GM21737 (cell line): ENCODE results near the gene PHTF2.
"Not testable (repeated sequence)": the region's sequence is repeated elsewhere in the genome, so short reads cannot be mapped to it uniquely, and the experiment has no call there.

Experiments used
- ATAC-seq: cut with Tn5 transposase; IDR thresholded peaks from one replicate; pipeline ENCODE4 v1.9.1; 2021; ENCODE audit warnings: mild to moderate bottlenecking, moderate library complexity; ENCODE audit not compliant: unreplicated experiment

Gene PHTF2

DNA sequence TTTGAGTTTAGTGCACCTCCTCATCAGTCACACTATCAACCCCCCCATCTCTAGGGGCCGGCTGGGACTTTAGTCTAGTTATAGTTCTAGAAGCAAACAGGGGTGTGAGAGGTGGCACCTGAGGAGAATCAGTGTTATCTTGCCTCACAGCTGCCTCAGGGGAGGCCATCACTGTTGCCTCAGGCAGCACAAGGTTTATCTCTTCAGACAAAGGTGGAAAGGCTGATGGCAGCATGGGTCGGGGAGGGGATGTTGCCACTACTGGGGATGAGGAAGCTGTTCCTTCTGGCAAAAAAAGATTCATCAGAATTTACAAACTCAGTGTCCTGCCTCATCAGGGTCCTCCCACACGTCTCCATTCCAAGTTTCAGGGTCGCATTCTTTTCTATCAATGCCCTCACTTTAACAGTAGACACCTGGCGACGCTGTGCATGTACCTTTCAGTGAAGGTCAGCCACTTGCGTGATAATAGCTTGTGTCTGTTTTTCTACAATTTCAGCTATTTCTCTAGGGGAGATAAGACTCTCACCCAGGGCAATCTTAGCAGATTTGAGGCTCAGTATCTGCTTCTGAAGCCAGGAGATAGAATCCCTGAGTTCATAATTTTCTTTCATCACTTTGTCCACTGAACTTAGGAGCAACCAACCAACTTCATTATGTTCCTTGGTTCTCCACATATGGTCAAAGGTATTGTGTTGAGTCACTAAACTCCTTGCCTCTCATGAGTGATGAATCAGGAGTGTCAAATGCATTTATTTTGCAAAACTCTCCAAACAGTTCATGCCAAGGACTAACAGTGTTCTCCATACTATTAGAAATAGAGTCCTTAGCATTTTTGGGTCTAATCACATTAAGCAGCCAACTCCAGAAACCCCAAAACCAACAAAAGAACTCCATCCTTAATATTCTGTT is 75.1 kb downstream of the PHTF2 start:
- not testable (repeated sequence) for ATAC-seq

DNA sequence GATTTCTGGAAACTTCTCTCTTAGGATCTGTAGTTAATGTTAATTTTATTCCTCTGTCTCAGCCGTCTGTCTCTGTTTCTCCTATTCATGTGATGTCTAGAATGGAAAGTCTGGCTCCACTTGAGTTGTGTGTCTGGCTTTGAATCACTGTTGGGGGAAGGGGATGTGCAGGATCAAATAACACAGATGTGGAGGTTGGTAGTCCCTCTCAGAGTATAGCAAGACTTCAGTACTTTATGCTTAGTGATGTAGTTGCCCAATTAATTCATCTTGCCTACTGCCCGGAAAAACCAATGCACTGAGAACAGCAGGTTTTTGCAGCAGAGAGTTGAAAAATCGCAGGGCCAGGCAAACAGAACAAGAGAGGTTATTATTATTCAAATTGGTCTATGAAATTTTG is 79.2 kb downstream of the PHTF2 start:
- no peak for ATAC-seq

DNA sequence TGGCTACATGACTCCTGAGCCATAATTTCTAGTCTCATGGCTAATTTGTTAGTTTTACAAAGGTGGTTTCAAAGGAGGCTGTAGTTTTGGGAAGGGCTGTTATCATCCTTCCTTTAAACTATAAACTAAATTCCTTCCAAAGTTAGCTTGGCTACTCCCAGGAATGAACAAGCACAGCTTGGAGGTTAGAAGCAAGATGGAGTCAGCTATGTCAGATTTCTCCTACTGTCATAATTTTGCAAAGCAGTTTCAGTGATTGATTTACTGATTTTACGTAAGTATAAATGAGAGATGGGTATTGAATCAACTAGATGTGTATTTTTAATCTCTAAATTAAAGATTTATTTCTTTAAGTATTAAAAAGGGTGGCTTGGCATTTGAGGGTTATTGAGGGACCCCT is 79.9 kb downstream of the PHTF2 start:
- no peak for ATAC-seq

DNA sequence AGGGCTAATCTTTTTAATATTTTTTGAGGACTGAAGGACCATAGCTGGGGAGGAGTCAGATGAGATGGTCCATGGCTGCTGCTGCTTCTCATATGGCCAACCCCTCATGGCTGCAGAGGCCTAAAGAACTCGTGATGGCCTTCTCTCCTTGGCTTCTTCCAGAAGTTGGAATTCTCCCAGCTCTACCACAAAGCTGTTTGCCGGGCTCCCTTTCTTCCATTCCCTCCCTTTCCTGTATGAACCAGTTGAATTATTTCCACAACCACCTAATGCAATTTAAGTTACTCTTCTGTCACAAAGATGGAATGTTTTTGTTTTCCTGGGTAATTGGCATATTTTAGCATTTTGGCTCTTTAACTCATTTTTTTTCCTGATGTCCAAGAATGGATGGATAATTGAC is 80.7 kb downstream of the PHTF2 start:
- ATAC-seq: no peak

DNA sequence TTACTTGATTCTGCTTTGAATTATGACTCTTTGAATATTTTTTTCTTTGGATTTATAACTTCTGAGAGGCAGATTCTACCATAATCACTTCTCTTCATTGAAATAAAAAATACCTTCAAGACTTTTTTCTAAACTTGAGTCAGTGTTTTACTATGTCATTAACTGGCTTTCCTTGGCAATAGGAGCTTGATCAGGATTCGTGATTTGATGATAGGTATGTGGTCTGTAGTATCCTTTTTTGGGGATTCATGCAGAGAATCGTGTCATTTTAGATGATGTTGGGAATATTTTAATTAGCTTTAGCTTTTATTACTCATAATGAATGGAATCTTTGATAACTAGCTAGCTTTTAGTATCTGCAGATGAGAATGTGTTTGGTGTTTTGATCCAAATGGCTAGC is 83.3 kb downstream of the PHTF2 start:
- ATAC-seq: no peak

DNA sequence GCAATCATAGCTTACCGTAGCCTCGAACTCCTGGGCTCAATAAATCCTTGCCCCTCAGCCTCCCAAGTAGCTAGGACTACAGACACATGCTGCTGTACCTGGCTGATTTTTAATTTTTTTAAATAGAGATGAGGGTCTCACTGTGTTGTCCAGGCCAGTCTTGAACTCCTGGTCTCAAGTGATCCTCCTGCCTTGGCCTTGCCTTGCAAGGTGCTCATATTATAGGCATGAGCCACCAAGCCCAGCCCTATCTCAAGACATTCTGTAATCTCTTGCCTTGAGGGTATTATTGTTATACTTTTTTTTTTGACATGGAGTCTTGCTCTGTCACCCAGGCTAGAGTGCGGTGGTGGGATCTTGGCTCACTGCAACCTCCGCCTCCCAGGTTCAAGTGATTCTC is 86.6 kb downstream of the PHTF2 start:
- no peak for ATAC-seq

DNA sequence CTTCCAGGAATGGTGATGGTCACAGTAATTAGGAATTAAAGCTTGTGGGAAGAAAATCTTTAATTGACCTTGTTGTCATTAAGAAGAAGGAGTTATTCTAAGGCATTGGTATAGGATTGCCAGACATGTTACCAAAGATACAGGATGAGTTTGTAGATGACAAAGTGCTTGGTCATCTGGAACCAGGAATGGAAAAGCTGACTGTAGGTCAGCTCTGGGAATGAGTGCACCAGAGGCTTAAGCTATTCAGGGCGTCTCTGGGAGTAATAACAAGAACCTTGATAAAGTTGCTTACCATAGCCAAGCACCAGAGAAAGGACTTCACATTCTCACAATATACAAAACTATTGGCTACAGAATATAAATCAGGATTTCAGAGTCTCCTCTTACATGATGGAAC is 89.0 kb downstream of the PHTF2 start:
- ATAC-seq: no peak

DNA sequence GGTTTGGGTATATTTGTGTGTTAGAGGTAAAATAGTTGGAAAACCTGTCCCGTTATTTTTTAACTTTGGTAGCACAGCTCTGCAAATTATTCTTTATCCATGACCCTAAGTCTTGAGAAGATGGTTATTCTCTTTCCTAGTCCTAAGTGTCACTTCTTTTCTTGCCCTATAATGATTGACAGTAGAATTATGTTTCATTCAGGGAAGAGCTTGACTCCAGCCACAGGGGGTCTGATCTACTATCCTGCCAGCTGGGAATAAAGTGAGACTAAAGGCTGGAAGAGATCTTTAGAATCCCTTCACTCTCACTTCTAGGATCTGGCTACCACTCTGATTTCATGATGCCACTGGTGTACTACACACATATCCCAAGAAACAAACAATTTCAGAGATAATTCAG is 90.4 kb downstream of the PHTF2 start:
- ATAC-seq: no peak

DNA sequence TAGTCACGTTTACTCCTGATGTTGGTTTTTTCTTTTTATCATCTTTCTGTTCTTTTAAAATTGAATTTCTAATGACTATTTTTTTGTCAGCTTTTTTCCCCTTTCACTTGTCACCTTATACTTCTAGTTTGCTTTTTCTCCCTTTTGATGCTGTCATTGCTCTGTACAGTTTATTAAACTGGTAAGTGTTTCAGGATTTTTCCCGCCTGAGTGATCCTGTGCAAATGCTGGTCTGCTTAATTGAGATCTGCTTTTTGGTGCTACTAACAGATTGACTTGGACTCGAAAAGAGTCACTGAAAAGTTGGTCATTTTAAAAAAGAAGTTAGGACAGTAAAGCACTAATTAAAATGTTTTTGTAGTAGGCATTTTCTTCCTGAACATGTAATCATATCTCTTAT is 95.2 kb downstream of the PHTF2 start:
- ATAC-seq: no peak

DNA sequence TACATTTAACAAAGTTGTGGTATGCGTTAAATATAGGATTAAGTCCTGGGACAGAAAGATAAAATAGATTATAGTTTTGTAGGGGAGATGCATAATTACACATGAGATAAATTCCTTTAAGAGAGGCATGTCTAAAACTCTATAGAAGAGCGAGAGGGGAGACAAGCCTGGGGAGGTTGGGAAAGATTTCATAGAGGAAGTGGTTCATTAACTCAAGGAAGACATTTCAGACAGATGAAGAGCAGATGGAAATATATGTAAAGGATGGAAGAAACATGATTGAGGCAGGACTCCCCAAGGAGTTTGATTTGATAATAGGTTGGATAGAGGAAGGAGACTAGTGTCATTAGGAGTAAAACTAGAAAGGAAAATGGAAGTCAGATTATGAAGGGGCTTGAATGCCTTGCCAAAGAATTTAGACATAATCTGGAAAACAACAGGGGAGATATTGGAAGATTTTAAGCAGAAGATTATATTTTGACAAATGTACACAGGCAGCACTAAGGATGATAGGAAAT is 96.1 kb downstream of the PHTF2 start:
- no peak for ATAC-seq

DNA sequence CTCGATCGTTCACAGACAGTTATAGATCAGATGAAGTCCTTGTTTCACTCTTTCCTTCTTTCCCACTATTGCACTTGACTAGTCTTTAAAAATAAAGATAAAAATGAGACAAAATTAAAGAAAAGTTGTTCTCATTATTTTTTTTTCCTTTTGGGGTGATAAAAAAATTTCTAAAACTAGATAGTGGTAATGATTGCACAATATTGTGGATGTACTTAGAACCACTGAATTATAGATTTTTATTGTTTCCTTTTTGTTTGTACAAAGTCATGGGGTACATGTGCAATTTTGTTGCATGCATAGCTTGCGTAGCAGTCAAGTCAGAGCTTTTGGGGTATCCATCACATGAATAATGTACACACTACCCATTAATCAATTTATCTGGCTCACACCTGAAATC is 97.3 kb downstream of the PHTF2 start:
- no peak for ATAC-seq

DNA sequence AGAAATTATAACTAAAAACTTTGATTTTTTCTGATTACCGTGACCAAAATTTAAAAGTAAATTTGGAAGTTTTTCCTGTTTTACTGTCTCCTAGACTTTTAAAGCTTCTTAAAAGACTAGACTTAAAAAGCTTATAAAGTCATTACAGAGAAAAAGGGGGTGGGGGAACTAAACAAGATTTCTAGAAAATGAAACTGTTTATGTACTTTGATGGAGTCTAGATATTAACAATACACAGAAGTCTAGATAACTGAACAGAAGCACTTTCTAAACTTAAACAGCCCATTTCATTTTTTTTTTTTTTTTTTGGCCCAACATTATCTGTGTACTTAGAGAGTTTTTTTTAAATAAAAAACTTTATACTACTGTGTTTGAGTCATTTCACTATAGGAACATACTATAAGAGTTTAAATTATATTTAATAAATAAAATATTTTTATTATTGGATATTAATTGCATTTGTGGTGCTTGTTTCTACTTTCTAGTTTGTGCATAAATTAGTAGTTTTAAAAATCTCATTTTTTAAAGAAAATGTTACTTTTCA is 98.5 kb downstream of the PHTF2 start:
- no peak for ATAC-seq

DNA sequence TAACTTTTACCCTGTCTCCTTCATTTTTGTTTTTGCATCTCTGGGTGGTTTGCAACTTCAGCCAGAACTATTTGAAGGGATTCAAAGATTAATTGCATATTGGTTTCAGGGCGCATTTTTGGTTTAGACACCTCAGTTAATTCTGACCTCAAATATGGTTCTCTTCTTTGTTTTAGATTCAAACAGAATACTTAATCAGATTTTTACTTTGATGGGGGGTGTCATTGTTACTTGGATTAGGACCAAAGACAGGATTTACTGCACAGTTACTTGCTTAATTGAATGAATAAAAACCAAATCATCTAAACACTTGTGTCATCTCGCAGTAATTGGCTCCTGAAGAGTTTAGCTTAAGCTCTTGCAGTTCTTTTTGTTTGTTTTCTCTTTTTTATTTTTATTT is 100.9 kb downstream of the PHTF2 start:
- ATAC-seq: no peak

DNA sequence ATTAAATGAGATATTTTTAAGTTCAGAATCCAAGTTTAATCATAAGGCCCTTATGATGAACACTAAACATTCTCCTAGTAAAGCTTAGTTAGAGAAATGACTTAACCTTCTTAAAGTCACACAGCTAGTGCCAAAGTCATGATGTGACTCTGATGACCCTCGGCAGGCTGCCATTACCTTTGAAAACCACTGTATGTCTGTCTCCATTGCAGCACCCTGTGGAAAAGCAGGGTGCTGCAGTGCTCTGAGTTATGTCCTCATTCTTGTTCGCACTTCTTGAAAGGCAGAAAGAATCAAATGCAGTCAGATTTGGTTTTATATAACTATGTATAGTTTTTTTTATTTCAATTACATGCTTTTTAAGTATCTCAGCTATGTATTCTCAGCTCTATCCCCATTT is 105.0 kb downstream of the PHTF2 start:
- no peak for ATAC-seq

DNA sequence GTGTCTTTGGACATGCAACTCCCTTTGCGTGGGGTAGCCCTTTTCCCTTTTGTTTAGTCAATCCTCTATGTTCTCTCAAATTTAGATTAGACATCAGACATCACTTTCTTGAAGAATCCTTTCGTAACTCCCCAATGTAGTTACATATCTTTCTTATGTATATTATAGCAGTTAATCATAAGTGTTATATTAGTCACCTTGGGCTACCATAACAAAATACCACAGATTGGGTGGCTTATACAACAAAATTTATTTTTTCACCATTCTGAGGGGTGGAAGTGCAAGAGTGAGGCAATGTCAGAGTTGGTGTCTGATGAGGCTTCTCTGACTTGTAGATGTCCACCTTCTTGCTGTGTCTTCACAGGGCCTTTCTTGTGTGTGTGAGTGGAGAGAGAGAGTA is 105.7 kb downstream of the PHTF2 start:
- ATAC-seq: no peak

DNA sequence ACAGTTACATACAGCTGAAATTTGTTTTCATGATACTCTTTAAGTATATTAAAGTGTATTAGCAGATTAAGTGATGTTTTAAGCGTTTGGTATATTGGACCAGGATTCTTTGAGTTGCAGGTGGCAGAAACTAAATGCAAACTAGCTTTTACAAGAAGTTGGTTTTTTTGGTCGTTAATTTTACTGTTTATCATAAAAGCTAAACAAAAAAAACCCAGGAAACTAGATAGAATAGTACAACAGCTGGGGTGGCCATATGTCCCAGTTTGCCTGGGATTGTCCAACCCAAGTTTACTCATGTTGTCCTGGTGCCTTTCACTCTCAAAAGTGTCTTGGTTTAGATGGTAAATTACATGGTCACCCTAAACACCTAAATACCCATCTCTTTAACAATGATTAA is 108.7 kb downstream of the PHTF2 start:
- no peak for ATAC-seq

DNA sequence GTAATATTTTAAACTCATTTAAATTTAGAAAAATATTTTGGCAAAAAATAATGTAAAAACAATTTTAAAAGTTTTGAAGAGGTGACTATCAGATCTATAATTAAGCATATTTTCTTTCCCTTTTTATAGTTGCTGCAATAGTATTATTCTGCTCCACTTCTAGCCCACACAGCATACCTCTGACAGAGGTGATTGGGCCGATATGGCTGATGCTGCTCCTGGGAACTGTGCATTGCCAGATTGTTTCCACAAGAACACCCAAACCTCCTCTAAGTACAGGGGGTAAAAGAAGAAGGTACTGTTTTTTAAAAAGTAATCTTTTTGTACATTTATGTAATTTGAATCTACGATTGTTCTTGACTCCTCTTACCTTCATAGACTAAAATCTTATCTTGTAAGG is 110.1 kb downstream of the PHTF2 start:
- ATAC-seq: no peak

DNA sequence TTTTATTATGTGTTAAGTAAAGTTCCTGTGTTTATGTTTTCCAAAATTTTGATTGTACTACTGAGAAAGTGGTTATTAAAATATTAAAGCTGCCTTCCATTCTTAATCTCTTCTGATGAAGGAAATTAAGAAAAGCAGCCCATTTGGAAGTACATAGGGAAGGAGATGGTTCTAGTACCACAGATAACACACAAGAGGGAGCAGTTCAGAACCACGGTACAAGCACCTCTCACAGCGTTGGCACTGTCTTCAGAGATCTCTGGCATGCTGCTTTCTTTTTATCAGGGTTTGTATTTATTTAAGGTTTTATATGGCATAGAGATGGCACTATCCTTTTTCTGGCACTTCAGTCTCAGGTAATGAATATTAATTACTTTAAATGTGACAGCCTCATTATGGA is 111.6 kb downstream of the PHTF2 start:
- ATAC-seq: no peak

DNA sequence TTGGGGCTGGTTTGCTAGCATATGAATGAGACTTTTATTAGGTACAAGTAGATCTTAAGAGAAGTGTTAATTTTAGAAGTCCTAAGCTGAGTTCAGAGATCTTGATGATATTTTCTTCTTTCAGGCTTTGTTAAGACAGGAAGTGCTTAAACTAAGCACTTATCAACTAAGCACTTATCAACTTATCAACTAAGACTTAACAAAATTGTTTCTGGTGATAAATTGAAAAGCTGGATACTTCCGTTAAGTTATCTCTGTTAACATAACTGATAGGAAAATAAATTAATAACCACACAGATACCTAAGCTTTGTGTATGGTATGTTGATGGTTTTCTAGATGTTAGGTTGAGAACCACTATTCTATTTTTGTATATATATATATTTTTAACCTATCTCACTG is 113.7 kb downstream of the PHTF2 start:
- ATAC-seq: no peak

DNA sequence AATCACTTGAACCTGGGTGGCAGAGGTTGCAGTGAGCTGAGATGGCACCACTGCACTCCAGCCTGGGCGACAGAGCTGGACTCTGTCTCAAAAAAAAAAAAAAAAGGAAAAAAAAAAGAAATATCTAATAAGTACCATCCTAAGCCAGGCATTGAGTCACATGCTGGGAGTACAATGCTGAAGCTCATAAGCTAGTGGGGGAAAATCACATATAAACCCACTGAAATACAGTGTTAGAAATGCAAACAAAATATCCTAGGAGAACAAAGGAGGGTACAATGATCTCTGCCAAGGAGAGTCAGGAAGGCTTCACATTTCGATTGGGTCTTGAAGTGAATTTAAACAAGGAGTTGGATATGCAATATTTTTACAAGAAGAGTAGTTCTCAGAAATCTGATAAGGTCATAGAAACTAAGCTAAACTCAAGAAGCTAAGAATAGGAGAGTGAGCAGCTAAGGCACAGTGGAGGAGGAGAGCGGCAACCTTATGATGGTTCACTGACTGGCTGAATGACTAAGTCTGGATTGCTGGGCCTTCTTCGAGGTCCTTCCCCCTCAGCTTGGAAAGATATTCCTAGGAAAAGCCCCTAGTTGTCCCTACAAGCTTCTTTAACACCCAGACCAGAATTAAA is 115.5 kb downstream of the PHTF2 start:
- ATAC-seq: no peak

DNA sequence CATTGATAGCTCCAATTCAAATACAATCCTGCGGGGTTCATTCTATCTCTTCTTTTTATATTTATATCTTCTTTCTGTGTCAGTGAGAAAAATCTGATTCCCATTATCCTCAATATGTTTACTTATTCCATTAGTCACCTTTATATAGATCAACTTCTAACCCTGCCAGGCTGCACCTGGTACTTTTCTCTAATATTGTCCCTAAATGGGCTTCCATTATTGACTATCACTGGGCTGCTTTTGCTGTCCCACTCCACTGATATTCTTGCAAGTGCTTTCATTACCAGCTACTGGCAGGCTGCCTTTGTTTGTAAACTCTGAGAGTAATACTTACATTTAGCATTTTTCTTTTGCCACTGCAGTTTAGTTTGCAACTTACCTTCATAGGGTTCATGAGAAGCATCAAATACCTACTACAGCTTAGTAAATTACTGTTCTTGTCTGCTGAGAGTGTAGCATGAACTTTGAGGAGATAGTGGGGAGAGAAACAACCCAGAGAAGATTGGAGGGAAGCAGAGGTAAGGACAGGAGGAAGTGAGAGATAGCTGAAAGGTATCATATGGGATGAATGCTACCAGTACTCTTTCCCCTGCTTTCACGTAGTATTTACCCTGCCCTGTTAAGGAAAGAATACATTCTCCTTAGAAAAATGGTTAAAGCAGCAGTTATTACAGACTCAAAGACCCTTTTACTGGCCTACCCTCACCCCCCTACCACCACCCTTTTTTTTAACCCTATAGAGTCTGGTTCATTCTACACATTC is 119.1 kb downstream of the PHTF2 start:
- no peak for ATAC-seq
